ENCODE data around the gene GTF2A2. TPM values are rescaled to one million over a fixed set of nuclear protein-coding genes. Genes with fewer than 3 reads are reported as not detected.
"Not testable (repeated sequence)": the region's sequence is repeated elsewhere in the genome, so short reads cannot be mapped to it uniquely, and the experiment has no call there.

The GTF2A2 gene
- total and polyA plus RNA-seq, 2 donors (not counting 1 experiment from before 2014, with no cell fraction given): 39.7 to 60.0 TPM

- no peak overlapping the region for H3K4me3 Mint-ChIP-seq
- H3K4me3 ChIP-seq (ENCODE audit: control extremely low read depth in 1 of 5, extremely low read depth in 1 of 5, insufficient read depth in 1 of 5, low read depth in 2 of 5, low read length in 4 of 5): no peak overlapping the region
- peaks cover 16 to 55% of the 10 kb centered on the region in 2 experiments for H3K36me3 ChIP-seq (replicated peaks in 1 of 2; ENCODE audit: control extremely low read depth in 1 of 2, control insufficient read depth in 1 of 2, extremely low read depth in 1 of 2, insufficient read depth in 2 of 2, low read length in 1 of 2)
- H3K27ac ChIP-seq (ENCODE audit: low read length in 2 of 2): no peak overlapping the region
- no peak overlapping the region for H2AFZ ChIP-seq (ENCODE audit: insufficient read depth, low read depth, low read length, poor library complexity, severe bottlenecking)
- ChIA-PET POLR2A (no interaction called here), CTCF (interaction anchor here (2.3 kb wide), 1 partner anchor 19 kb away, joined by 5 read pairs; no protein-coding TSS in a partner anchor)
- no peaks in the 10 kb centered on the region for H3K4me1 Mint-ChIP-seq
- H3K9me3 Mint-ChIP-seq (ENCODE audit: insufficient read depth): no peaks in the 10 kb centered on the region
- no peak for DNase-seq
- ATAC-seq (ENCODE audit: low read depth): no peak
- no peak overlapping the region for H3K9ac ChIP-seq (ENCODE audit: low read length)
- no peak overlapping the region for H3K27ac Mint-ChIP-seq
- no peaks in the 10 kb centered on the region for H3K27me3 ChIP-seq (replicated peaks in 1 of 4; ENCODE audit: control extremely low read depth in 1 of 4, control insufficient read depth in 3 of 4, insufficient read depth in 4 of 4, low read length in 3 of 4)
- 82% methylated on average over 3 of the region's 4 CpGs for WGBS (ENCODE audit: insufficient coverage)
- no peaks in the 10 kb centered on the region for H4K20me1 ChIP-seq (ENCODE audit: control insufficient read depth, insufficient read depth, low read length, poor library complexity, severe bottlenecking)
- H3K9me3 ChIP-seq (ENCODE audit: control extremely low read depth in 1 of 3, control insufficient read depth in 2 of 3, insufficient read depth in 1 of 3, low read length in 2 of 3): no peaks in the 10 kb centered on the region
- no peaks in the 10 kb centered on the region for H3K79me2 ChIP-seq (ENCODE audit: control insufficient read depth, insufficient read depth, low read length)
- no peaks in the 10 kb centered on the region for H3K27me3 Mint-ChIP-seq
- TF ChIP-seq, protein P1, sequence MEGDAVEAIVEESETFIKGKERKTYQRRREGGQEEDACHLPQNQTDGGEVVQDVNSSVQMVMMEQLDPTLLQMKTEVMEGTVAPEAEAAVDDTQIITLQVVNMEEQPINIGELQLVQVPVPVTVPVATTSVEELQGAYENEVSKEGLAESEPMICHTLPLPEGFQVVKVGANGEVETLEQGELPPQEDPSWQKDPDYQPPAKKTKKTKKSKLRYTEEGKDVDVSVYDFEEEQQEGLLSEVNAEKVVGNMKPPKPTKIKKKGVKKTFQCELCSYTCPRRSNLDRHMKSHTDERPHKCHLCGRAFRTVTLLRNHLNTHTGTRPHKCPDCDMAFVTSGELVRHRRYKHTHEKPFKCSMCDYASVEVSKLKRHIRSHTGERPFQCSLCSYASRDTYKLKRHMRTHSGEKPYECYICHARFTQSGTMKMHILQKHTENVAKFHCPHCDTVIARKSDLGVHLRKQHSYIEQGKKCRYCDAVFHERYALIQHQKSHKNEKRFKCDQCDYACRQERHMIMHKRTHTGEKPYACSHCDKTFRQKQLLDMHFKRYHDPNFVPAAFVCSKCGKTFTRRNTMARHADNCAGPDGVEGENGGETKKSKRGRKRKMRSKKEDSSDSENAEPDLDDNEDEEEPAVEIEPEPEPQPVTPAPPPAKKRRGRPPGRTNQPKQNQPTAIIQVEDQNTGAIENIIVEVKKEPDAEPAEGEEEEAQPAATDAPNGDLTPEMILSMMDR (IDR thresholded peaks at IDR 0.05): no peak
- no peak for TF ChIP-seq EZH2 (IDR thresholded peaks at IDR 0.05; ENCODE audit: borderline replicate concordance, insufficient read depth, low read depth, low read length, poor library complexity, severe bottlenecking)
- no peak overlapping the region for H3K4me2 ChIP-seq (replicated peaks; ENCODE audit: low read depth, low read length, poor library complexity, severe bottlenecking)
- intact Hi-C loops (cut with micrococcal nuclease): no loop called here
- no peaks in the 10 kb centered on the region for H3K4me1 ChIP-seq (ENCODE audit: control insufficient read depth in 2 of 2, insufficient read depth in 2 of 2, low read length in 2 of 2)
These were observed 12.6 kb downstream of the GTF2A2 start for GRCh38 chr15:59644756-59645155.

GRCh38 chr15:59642351-59642750 is 15.0 kb downstream of the GTF2A2 start:
- no peaks in the 10 kb centered on the region for H4K20me1 ChIP-seq (ENCODE audit: control insufficient read depth, insufficient read depth, low read length, poor library complexity, severe bottlenecking)
- WGBS (ENCODE audit: insufficient coverage): no CpG with 5 or more reads among the region's 2 CpGs
- no peaks in the 10 kb centered on the region for H3K27me3 Mint-ChIP-seq
- no peak overlapping the region for H3K9ac ChIP-seq (ENCODE audit: low read length)
- H3K36me3 ChIP-seq (replicated peaks in 1 of 2; ENCODE audit: control extremely low read depth in 1 of 2, control insufficient read depth in 1 of 2, extremely low read depth in 1 of 2, insufficient read depth in 2 of 2, low read length in 1 of 2): peaks cover 23 to 52% of the 10 kb centered on the region in 2 experiments
- H3K27me3 ChIP-seq (replicated peaks in 1 of 4; ENCODE audit: control extremely low read depth in 1 of 4, control insufficient read depth in 3 of 4, insufficient read depth in 4 of 4, low read length in 3 of 4): no peaks in the 10 kb centered on the region
- no peak overlapping the region for H3K27ac Mint-ChIP-seq
- H3K4me3 Mint-ChIP-seq: no peak overlapping the region
- no peaks in the 10 kb centered on the region for H3K4me1 ChIP-seq (ENCODE audit: control insufficient read depth in 2 of 2, insufficient read depth in 2 of 2, low read length in 2 of 2)
- no peaks in the 10 kb centered on the region for H3K79me2 ChIP-seq (ENCODE audit: control insufficient read depth, insufficient read depth, low read length)
- TF ChIP-seq EZH2 (IDR thresholded peaks at IDR 0.05; ENCODE audit: borderline replicate concordance, insufficient read depth, low read depth, low read length, poor library complexity, severe bottlenecking): no peak
- TF ChIP-seq, protein P1 (IDR thresholded peaks at IDR 0.05): no peak
- DNase-seq: no peak
- ATAC-seq (ENCODE audit: low read depth): no peak
- H3K4me1 Mint-ChIP-seq: no peaks in the 10 kb centered on the region
- H2AFZ ChIP-seq (ENCODE audit: insufficient read depth, low read depth, low read length, poor library complexity, severe bottlenecking): no peak overlapping the region
- no peak overlapping the region for H3K4me2 ChIP-seq (replicated peaks; ENCODE audit: low read depth, low read length, poor library complexity, severe bottlenecking)
- no peaks in the 10 kb centered on the region for H3K9me3 ChIP-seq (ENCODE audit: control extremely low read depth in 1 of 3, control insufficient read depth in 2 of 3, insufficient read depth in 1 of 3, low read length in 2 of 3)
- H3K9me3 Mint-ChIP-seq (ENCODE audit: insufficient read depth): no peaks in the 10 kb centered on the region
- no peak overlapping the region for H3K27ac ChIP-seq (ENCODE audit: low read length in 2 of 2)
- POLR2A ChIA-PET: no interaction called here
- no peak overlapping the region for H3K4me3 ChIP-seq (ENCODE audit: control extremely low read depth in 1 of 5, extremely low read depth in 1 of 5, insufficient read depth in 1 of 5, low read depth in 2 of 5, low read length in 4 of 5)
- CTCF ChIA-PET: interaction anchor here (0.8 to 1.3 kb wide), 3 partner anchors 106 to 114 kb away, joined by 3 read pairs; no protein-coding TSS in a partner anchor
- intact Hi-C loops (cut with micrococcal nuclease): no loop called here

DNA sequence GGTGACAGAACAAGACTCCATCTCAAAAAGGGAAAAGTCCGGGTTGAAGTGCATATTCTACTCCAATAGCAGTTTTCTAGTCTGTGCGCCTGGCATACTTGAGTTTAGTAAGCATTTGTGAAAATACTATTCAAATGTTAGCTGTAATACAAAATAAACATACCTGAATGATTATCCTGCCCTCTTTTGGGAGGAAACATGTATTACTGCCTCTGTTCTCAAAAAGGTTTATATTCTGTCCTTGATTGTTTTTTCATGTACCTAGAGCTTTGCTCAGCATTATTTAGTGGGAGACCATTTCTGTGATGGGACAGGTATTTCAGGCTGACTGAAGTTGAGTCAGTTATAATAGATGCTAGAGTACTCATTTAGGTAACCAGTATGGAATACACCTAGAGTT is 19.8 kb downstream of the GTF2A2 start:
- CTCF ChIA-PET; H3K4me1 ChIP-seq (ENCODE audit: control insufficient read depth in 2 of 2, insufficient read depth in 2 of 2, low read length in 2 of 2); ATAC-seq (ENCODE audit: low read depth); H3K79me2 ChIP-seq (ENCODE audit: control insufficient read depth, insufficient read depth, low read length); H3K9me3 ChIP-seq (ENCODE audit: control extremely low read depth in 1 of 3, control insufficient read depth in 2 of 3, insufficient read depth in 1 of 3, low read length in 2 of 3); H3K27ac Mint-ChIP-seq; DNase-seq; H2AFZ ChIP-seq (ENCODE audit: insufficient read depth, low read depth, low read length, poor library complexity, severe bottlenecking); H3K27ac ChIP-seq (ENCODE audit: low read length in 2 of 2); H3K4me3 ChIP-seq (ENCODE audit: control extremely low read depth in 1 of 5, extremely low read depth in 1 of 5, insufficient read depth in 1 of 5, low read depth in 2 of 5, low read length in 4 of 5); H3K4me3 Mint-ChIP-seq; H3K4me2 ChIP-seq (replicated peaks; ENCODE audit: low read depth, low read length, poor library complexity, severe bottlenecking); H4K20me1 ChIP-seq (ENCODE audit: control insufficient read depth, insufficient read depth, low read length, poor library complexity, severe bottlenecking); H3K27me3 Mint-ChIP-seq; intact Hi-C loops (cut with micrococcal nuclease); H3K4me1 Mint-ChIP-seq; H3K9me3 Mint-ChIP-seq (ENCODE audit: insufficient read depth); H3K27me3 ChIP-seq (replicated peaks in 1 of 4; ENCODE audit: control extremely low read depth in 1 of 4, control insufficient read depth in 3 of 4, insufficient read depth in 4 of 4, low read length in 3 of 4); H3K9ac ChIP-seq (ENCODE audit: low read length); POLR2A ChIA-PET: not testable (repeated sequence)
- peaks cover 18 to 28% of the 10 kb centered on the region in 2 experiments for H3K36me3 ChIP-seq (replicated peaks in 1 of 2; ENCODE audit: control extremely low read depth in 1 of 2, control insufficient read depth in 1 of 2, extremely low read depth in 1 of 2, insufficient read depth in 2 of 2, low read length in 1 of 2)
- WGBS (ENCODE audit: insufficient coverage): no CpG with 5 or more reads among the region's 2 CpGs

All from B cell (primary cell).